Measurements from ENCODE around the gene NR6A1.
"Not testable (repeated sequence)": the region's sequence is repeated elsewhere in the genome, so short reads cannot be mapped to it uniquely, and the experiment has no call there.

Gene NR6A1

DNA sequence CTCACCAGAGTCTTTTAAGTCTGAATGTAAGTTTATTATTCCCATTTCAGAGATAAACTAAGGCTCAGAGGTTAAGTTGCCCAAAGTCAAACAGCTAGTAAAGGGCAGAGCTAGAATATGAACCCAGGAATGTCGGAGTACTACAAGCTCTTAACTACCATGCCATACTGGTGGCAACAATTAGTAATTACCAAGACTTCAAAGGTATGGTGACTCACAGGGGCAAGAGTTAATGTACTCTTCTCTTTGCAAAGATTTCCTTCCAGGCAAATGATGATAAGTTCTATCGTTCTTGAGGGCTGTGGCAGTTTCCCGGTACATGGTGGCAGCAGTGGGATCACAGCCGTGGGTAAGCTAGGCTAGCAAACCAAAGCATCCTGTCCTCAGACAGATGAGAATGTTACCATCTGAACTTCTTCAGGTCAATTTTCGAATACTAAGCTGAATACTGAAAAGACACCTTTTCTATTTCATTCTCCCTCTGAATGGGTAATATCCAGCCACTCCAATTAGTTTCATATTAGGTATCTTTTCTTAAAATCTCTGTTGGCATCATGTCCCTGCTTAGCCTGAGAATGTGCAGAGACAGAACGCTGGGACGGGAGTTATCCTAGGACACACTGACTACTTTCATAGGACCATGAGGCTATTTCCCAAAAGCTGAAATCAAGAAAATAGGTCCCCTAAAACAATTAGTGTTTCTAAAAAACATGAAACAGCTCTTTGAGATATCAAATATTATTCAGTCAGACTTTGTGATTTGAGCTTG lies 147.0 kb downstream of the NR6A1 start:
- in situ Hi-C loops (cut with HindIII; ENCODE audit: low sequenced_read_pairs) = no loop called here

DNA sequence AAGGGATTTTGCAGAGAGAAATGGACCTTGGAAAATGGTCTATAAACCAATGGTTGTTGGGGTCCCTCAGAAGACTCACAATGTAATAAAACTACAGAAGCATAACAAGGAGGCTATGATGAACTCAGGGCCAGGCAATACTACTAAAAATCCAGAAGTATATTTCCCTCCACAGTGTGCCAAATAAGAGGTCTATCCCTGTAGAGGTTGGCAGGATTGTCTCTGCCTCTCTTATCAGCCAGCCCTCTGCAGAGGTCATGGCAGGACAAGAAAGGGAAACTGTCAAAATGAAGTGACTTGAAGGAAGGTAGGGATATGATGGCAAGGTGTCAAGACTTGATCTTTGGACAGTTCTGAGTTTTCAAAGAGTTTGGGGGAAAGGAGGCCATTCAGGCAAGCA lies 148.2 kb downstream of the NR6A1 start:
- H3K4me3 ChIP-seq (ENCODE audit: low read depth, low read length) = no peak overlapping the region
- TF ChIP-seq, protein P1, sequence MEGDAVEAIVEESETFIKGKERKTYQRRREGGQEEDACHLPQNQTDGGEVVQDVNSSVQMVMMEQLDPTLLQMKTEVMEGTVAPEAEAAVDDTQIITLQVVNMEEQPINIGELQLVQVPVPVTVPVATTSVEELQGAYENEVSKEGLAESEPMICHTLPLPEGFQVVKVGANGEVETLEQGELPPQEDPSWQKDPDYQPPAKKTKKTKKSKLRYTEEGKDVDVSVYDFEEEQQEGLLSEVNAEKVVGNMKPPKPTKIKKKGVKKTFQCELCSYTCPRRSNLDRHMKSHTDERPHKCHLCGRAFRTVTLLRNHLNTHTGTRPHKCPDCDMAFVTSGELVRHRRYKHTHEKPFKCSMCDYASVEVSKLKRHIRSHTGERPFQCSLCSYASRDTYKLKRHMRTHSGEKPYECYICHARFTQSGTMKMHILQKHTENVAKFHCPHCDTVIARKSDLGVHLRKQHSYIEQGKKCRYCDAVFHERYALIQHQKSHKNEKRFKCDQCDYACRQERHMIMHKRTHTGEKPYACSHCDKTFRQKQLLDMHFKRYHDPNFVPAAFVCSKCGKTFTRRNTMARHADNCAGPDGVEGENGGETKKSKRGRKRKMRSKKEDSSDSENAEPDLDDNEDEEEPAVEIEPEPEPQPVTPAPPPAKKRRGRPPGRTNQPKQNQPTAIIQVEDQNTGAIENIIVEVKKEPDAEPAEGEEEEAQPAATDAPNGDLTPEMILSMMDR (IDR thresholded peaks at IDR 0.05; ENCODE audit: low read depth, low read length, missing control alignments) = no peak
- DNase-seq (ENCODE audit: low read depth) = no peak
- in situ Hi-C loops (cut with HindIII; ENCODE audit: low sequenced_read_pairs) = no loop called here

More for the DNA sequence above, 147.0 kb downstream of the NR6A1 start:
- no peak for DNase-seq (ENCODE audit: low read depth)
- TF ChIP-seq, protein P1 (IDR thresholded peaks at IDR 0.05; ENCODE audit: low read depth, low read length, missing control alignments) = no peak
- no peak overlapping the region for H3K4me3 ChIP-seq (ENCODE audit: low read depth, low read length)

- in situ Hi-C loops (cut with HindIII; ENCODE audit: low sequenced_read_pairs) = no loop called here
- TF ChIP-seq, protein P1 (IDR thresholded peaks at IDR 0.05; ENCODE audit: low read depth, low read length, missing control alignments) = no peak
- peak; percentile 76 for DNase-seq (ENCODE audit: low read depth)
- H3K4me3 ChIP-seq (ENCODE audit: low read depth, low read length) = no peak overlapping the region
These were observed 149.5 kb downstream of the NR6A1 start for GRCh38 chr9:124621371-124622328.

DNA sequence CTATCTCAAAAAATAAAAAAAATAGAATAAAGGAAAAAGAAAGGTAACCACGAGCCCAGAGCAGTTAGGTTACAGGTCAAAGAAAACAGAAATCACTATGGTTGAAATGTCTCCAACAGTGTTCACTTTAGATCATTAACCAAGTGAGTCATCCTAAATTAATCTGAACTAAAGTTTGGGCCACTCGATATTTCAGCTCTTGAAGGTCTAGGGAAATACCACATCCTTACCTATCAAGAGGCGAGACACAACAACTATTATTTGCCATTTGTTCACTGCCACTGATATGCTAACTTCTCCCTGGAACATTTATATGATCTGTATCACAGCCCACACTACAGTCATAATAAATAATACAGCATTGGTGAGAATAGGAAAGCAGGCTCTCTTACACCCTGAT lies 152.6 kb downstream of the NR6A1 start:
- TF ChIP-seq, protein P1 (IDR thresholded peaks at IDR 0.05; ENCODE audit: low read depth, low read length, missing control alignments) = no peak
- H3K4me3 ChIP-seq (ENCODE audit: low read depth, low read length) = no peak overlapping the region
- DNase-seq (ENCODE audit: low read depth) = no peak
- in situ Hi-C loops (cut with HindIII; ENCODE audit: low sequenced_read_pairs) = no loop called here

DNA sequence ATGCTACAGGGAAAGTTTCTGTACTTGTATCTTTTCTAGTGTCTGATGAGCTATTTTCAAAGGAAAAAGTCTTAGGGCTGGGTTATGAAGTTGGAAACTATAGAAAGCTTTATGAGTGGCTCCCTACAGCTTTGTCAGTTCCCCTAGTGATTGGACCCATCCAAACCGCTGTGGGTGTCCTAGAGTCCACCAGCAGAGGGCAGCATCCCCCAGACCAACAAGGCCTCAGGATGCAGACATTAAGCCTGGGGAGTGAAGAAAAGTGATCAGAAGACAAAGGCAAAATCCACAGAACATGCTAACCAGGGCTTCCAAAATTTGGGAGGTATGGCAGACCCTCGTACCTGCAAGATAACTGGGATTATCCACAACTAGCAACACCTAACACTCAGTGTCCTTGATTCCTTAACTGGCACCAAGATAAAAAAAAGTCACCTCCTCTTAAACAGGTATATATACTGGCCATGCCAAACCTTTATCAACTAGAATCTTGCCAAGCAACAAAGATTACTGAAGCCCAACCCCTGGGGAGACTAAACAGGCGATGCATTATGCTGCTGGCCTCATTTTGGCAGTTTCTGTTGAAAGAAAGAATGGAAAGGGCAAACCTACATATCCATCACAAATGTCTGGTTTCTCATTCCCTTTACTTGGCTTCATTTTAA lies 153.5 kb downstream of the NR6A1 start:
- DNase-seq (ENCODE audit: low read depth) = peak; percentile 75
- TF ChIP-seq, protein P1 (IDR thresholded peaks at IDR 0.05; ENCODE audit: low read depth, low read length, missing control alignments) = peak; percentile 95
- in situ Hi-C loops (cut with HindIII; ENCODE audit: low sequenced_read_pairs) = no loop called here
- no peak overlapping the region for H3K4me3 ChIP-seq (ENCODE audit: low read depth, low read length)

DNA sequence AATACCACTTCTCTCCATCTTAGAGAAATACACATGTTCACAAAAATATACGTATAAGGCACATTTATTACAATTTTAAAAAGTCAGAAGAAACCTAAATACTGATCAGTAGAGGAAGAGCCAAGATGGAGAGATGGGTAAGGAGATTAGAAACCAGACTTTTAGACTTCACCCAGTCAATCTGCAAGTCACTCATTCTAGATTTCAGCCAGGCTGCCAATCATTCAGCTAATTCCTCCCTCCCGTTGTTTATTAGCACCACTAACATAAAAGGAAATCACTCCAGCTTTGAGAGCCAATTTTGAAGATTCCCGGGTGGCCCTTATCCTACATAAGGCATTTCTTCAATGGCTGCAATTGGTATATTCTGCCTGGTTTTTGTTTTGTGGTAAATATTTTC lies 154.2 kb downstream of the NR6A1 start:
- TF ChIP-seq, protein P1 (IDR thresholded peaks at IDR 0.05; ENCODE audit: low read depth, low read length, missing control alignments) = no peak
- DNase-seq (ENCODE audit: low read depth) = no peak
- no peak overlapping the region for H3K4me3 ChIP-seq (ENCODE audit: low read depth, low read length)
- in situ Hi-C loops (cut with HindIII; ENCODE audit: low sequenced_read_pairs) = no loop called here

DNA sequence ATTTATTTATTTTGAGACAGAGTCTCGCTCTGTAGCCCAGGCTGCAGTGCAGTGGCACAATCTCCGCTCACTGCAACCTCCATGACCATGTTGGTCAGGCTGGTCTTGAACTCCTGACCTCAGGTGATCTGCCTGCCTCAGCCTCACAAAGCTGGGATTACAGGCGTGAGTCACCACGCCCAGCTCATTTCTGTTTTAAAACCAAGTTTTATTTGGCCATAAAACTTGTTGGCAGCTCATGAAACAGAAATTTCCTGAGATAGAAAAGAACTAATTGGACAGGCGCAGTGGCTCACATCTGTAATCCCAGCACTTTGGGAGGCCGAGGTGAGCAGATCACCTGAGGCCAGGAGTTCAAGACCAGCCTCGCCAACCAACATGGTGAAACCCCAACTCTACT lies 155.3 kb downstream of the NR6A1 start:
- in situ Hi-C loops (cut with HindIII; ENCODE audit: low sequenced_read_pairs); DNase-seq (ENCODE audit: low read depth); H3K4me3 ChIP-seq (ENCODE audit: low read depth, low read length): not testable (repeated sequence)

Measured in astrocyte of the cerebellum (primary cell).